H1 (cell line): ENCODE data around the gene MSANTD2. TPM values are rescaled to one million over a fixed set of nuclear protein-coding genes. Genes with fewer than 3 reads are reported as not detected.

Experiments used
- ATF3 ChIP-seq: IDR thresholded peaks from 2 replicates; pipeline ENCODE4 v1.6.1; 2011; ENCODE audit warnings: low read depth, mild to moderate bottlenecking, low read length; ENCODE audit not compliant: insufficient read depth
- CBX8 ChIP-seq: fragments of 300-800, 300-1000 bp; sonication (generic); IDR thresholded peaks from 2 replicates; pipeline ENCODE4 v1.7.1; 2016; ENCODE audit warnings: low read depth, low read length, borderline replicate concordance
- FOSL1 ChIP-seq: IDR thresholded peaks from 2 replicates; pipeline ENCODE4 v1.6.1; 2011; ENCODE audit warnings: mild to moderate bottlenecking, low read depth, low read length, moderate library complexity; ENCODE audit not compliant: insufficient read depth
- KDM1A ChIP-seq: fragments of 200-600, 300-600 bp; sonication (generic); IDR thresholded peaks from 2 replicates; pipeline ENCODE4 v1.7.1; 2016; ENCODE audit warnings: mild to moderate bottlenecking, low read length, borderline replicate concordance
- MAFK ChIP-seq: IDR thresholded peaks from 2 replicates; pipeline ENCODE4 v1.6.1; 2012; ENCODE audit warnings: low read depth, mild to moderate bottlenecking, improper control_type of control experiment, low read length
- PHF8 ChIP-seq: fragments of 200-600 bp; sonication (generic); conservative IDR thresholded peaks from 2 replicates; pipeline ENCODE4 v1.7.1; 2012; ENCODE audit warnings: low read depth, mild to moderate bottlenecking, inconsistent platforms, low read length, moderate library complexity
- POLR2A ChIP-seq, 2 experiments: IDR thresholded peaks; 1 replicate in 1 of 2; 2 replicates in 1 of 2; pipeline ENCODE4 v1.6.1; 2011; ENCODE audit warnings: low read depth in 2 of 2, low read length in 2 of 2, mild to moderate bottlenecking in 2 of 2; ENCODE audit errors: control extremely low read depth in 1 of 2
- POU5F1 ChIP-seq: IDR thresholded peaks from 2 replicates; pipeline ENCODE4 v1.6.1; 2011; ENCODE audit warnings: low read depth, mild to moderate bottlenecking, low read length, moderate library complexity
- RAD21 ChIP-seq, 2 experiments: IDR thresholded peaks in 1 of 2; conservative IDR thresholded peaks in 1 of 2; 2 replicates each; pipeline ENCODE4 v1.6.1; 2011; ENCODE audit warnings: low read depth in 2 of 2, low read length in 2 of 2, improper control_type of control experiment in 1 of 2, inconsistent platforms in 1 of 2, mild to moderate bottlenecking in 1 of 2, moderate library complexity in 1 of 2
- RBBP5 ChIP-seq: IDR thresholded peaks from 2 replicates; pipeline ENCODE4 v1.7.1; 2012; ENCODE audit warnings: low read depth, mild to moderate bottlenecking, inconsistent platforms, low read length, moderate library complexity, borderline replicate concordance
- SAP30 ChIP-seq: fragments of 300-600 bp; sonication (generic); IDR thresholded peaks from 2 replicates; pipeline ENCODE4 v1.7.1; 2012; ENCODE audit warnings: low read length, moderate library complexity, mild to moderate bottlenecking, inconsistent platforms; ENCODE audit not compliant: insufficient read depth, insufficient replicate concordance
- SIN3A ChIP-seq, 2 experiments: IDR thresholded peaks in 1 of 2; conservative IDR thresholded peaks in 1 of 2; 2 replicates each; pipeline ENCODE4 v1.6.1; 2011 to 2012; ENCODE audit warnings: low read length in 2 of 2, improper control_type of control experiment in 1 of 2, low read depth in 1 of 2, mild to moderate bottlenecking in 1 of 2
- SP1 ChIP-seq: IDR thresholded peaks from 2 replicates; pipeline ENCODE4 v1.6.1; 2011; ENCODE audit warnings: low read depth, low read length
- TAF7 ChIP-seq: optimal IDR thresholded peaks from 2 replicates; pipeline ENCODE3; 2011; ENCODE audit warnings: low read depth, mild to moderate bottlenecking, inconsistent platforms, low read length, moderate library complexity, borderline replicate concordance
- polyA plus RNA-seq, 7 experiments: library from polyadenylated mRNA; depleted of rRNA in 3 of 7; stranded (reverse) in 5 of 7; unstranded in 2 of 7; fragments of >200 nt in 5 of 7; fragments of 200-250 nt in 2 of 7; gene quantifications; 1 replicate in 5 of 7; 2 replicates in 1 of 7; 4 replicates in 1 of 7; pipeline versions ENCODE4 v1.2.1 to v1.2.3, GENCODE V29; 2011 to 2013; ENCODE audit warnings: missing spikeins in 2 of 7, mixed read lengths in 2 of 7
- total RNA-seq: library from RNA; stranded (reverse); fragmentation: NEBNext Ultra II Directional; extraction: Animal tissue kit (Norgen Biotek cat#: 25700); gene quantifications from 2 replicates; pipeline ENCODE4 v1.2.1, GENCODE V29; 2021

MSANTD2 gene
- total and polyA plus RNA-seq, 2 of the 8 experiments (the other 6 are each of a cell fraction or from before 2014, with no cell fraction given): 8.2 to 15.9 TPM

- TF ChIP-seq SIN3A (conservative IDR thresholded peaks at IDR 0.05 in 1 of 2, IDR thresholded peaks at IDR 0.05 in 1 of 2; ENCODE audit: low read depth in 1 of 2, low read length in 2 of 2) (no peak), MAFK (no peak), RAD21 (IDR thresholded peaks at IDR 0.05 in 1 of 2, conservative IDR thresholded peaks at IDR 0.05 in 1 of 2; ENCODE audit: low read depth in 2 of 2, low read length in 2 of 2) (no peak), ATF3 (no peak), PHF8 (no peak), TAF7 (no peak), SAP30 (no peak), CBX8 (no peak; the same call in 1 of the 2 replicates), SP1 (no peak), RBBP5 (no peak), FOSL1 (no peak), POLR2A (IDR thresholded peaks at IDR 0.05; ENCODE audit: control extremely low read depth in 1 of 2, low read depth in 2 of 2, low read length in 2 of 2) (no peak), KDM1A (no peak), POU5F1 (no peak)
Measured at GRCh38 chr11:124752471-124753102, 47.6 kb downstream of the MSANTD2 start (continued).
